GM12892 (cell line): ENCODE measurements around the gene TMEM187.
"Not testable (repeated sequence)": the region's sequence is repeated elsewhere in the genome, so short reads cannot be mapped to it uniquely, and the experiment has no call there.

Experiments
- DNase-seq: peaks from one replicate; pipeline ENCODE4 v3.0.0; 2011; ENCODE audit not compliant: insufficient read length
- FAIRE-seq: peaks from 2 replicates; lab custom pipeline; 2011; peaks lifted over from hg19 to GRCh38; lab: Jason Lieb, UNC
- POLR2A ChIP-seq: IDR thresholded peaks from 2 replicates; pipeline ENCODE4 v1.6.1; 2011; ENCODE audit warnings: low read depth, low read length, control low read depth
- POLR2AphosphoS5 ChIP-seq: IDR thresholded peaks from 2 replicates; pipeline ENCODE4 v1.6.1; 2011; ENCODE audit warnings: low read depth, low read length, control low read depth
- TAF1 ChIP-seq: IDR thresholded peaks from 2 replicates; pipeline ENCODE4 v1.6.1; 2011; ENCODE audit warnings: low read depth, mild to moderate bottlenecking, control low read depth, low read length, borderline replicate concordance

The TMEM187 gene

GRCh38 chrX:153981231-153981630 is 8.7 kb downstream of the TMEM187 start:
- FAIRE-seq (no peak), DNase-seq (no peak)
- TF ChIP-seq POLR2A (no peak), TAF1 (no peak), POLR2AphosphoS5 (no peak)

DNA sequence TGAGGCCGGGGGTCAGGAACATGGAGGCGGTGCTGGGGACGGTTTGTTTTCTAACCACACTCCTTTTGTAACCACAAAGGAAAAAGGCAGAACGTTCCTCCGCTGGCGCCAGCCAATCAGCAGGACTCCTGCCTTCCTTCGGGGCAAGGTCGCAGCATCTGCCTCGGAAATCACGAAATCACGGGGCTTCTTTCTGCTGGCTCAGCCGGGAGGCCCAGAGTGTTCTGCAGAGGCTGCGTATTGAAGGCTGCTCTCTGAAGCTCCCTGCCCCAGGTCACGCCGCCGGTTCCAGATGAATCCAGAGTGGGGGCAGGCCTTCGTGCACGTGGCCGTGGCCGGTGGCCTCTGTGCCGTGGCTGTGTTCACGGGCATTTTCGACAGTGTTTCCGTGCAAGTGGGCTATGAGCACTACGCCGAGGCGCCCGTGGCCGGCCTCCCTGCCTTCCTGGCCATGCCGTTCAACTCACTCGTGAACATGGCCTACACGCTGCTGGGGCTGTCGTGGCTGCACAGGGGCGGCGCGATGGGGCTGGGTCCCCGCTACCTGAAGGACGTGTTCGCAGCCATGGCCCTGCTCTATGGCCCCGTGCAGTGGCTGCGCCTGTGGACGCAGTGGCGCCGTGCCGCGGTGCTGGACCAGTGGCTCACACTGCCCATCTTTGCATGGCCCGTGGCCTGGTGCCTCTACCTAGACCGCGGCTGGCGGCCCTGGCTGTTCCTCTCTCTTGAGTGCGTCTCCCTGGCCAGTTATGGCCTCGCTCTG is 9.4 kb downstream of the TMEM187 start:
- FAIRE-seq = no peak
- DNase-seq = no peak
- TF ChIP-seq POLR2AphosphoS5 (no peak), TAF1 (no peak), POLR2A (no peak)

- FAIRE-seq (no peak), DNase-seq (no peak)
- TF ChIP-seq POLR2AphosphoS5 (no peak), TAF1 (no peak), POLR2A (no peak)
Observed at GRCh38 chrX:153983321-153983801, 10.8 kb downstream of the TMEM187 start.

DNA sequence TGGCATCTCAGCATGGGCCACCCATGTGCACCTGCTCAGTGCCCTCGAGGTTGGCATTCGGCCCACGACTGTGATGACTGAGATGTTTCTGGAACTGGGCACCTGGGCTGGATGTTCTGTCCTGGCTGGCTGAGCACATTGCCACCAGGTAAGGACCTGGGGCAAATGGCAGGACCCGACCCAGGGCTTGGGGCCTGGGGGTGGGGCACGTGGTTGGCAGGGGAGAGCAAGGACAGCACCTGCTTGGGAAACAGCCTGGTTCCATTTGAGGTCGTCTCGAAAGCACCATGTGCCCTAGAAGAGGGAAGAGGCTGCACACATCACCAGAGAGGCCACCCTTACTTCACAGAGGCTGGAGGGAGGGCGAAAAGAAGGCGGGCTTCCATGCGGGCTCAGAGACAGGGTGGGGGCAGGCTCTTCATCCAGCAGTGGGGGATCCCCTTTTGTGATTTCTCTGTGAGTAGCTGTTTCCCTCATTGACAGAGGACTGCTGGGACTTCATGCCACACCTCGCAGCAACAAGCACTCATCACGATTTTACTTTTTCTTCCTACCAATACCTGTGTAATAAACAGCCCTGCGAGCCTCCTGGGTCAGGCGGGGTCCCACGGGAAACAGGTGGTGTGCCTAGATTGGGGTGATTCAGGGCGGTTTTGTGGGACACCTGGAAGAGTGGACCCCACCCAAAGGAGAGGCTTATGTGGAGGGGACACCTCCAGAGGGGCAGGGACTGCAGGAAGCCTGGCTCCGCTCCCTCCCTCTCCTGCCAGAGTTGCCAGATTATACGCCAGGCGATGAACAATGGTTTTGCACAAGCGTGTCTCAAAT is 12.0 kb downstream of the TMEM187 start:
- no peak for DNase-seq
- TF ChIP-seq TAF1 = no peak
- TF ChIP-seq POLR2A = 0 out of 2 replicates have a peak, but pooled peaks have one; percentile 32
- peak; percentile 70 for FAIRE-seq

DNA sequence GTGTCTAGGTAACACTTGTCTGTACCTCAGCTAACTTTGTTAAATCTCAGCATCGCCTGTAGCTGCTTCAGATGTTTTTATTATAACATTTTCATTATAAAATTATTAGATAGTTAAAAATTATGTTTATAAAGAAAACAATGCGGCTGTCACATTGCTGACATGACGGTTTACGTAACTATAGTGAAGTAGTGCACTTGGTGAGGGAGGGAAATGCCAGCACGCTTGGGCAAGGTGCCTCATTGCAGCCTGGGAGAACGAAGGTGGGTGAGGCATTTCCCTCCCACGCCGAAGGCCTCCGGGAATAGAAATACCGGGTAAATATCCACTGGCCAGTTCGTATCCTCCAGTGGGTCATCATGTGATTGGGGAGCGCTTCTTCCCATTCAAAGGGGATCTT is 15.9 kb downstream of the TMEM187 start:
- FAIRE-seq = no peak
- no peak for DNase-seq
- no peak for TF ChIP-seq TAF1
- TF ChIP-seq POLR2A = no peak
- TF ChIP-seq POLR2AphosphoS5 = no peak

GRCh38 chrX:153989973-153990655 is 17.6 kb downstream of the TMEM187 start:
- no peak for DNase-seq
- TF ChIP-seq POLR2A = no peak
- TF ChIP-seq TAF1 = no peak
- TF ChIP-seq POLR2AphosphoS5 = no peak
- no peak for FAIRE-seq

GRCh38 chrX:153991013-153991580 is 18.5 kb downstream of the TMEM187 start:
- FAIRE-seq (no peak), DNase-seq (no peak)
- TF ChIP-seq POLR2AphosphoS5 (no peak), POLR2A (no peak), TAF1 (no peak)

GRCh38 chrX:153992180-153992579 is 19.6 kb downstream of the TMEM187 start:
- TF ChIP-seq TAF1 (no peak), POLR2A (no peak), POLR2AphosphoS5 (no peak)
- DNase-seq = no peak
- no peak for FAIRE-seq

GRCh38 chrX:153993079-153993478 is 20.5 kb downstream of the TMEM187 start:
- TF ChIP-seq TAF1 (no peak), POLR2AphosphoS5 (no peak), POLR2A (no peak)
- FAIRE-seq (no peak), DNase-seq (no peak)

- no peak for DNase-seq
- no peak for FAIRE-seq
- TF ChIP-seq POLR2AphosphoS5 (no peak), TAF1 (no peak), POLR2A (no peak)
Observed at GRCh38 chrX:153993978-153994377, 21.4 kb downstream of the TMEM187 start.

DNA sequence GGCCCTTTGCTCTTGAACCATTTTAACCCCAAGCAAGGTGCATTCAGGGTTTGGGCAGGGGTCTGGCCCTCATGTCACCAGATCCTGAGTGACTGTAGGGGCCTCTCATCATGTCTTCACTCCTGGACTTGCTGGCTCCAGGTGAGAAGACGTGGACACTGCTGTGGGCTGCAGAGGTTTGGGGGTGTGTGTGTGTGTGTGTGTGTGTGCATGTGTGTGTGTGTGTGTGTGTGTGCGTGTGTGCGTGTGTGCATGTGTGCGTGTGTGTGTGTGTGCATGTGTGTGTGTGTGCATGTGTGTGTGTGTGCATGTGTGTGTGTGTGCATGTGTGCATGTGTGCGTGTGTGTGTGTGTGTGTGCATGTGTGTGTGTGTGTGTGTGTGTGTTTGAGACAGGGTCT is 21.8 kb downstream of the TMEM187 start:
- FAIRE-seq, DNase-seq: not testable (repeated sequence)
